Activated naive CD4-positive, alpha-beta T cell treated with anti-CD3 and anti-CD28 coated beads, Interleukin-2, amount 10 ng/mL, durations not matched to agents 5 hours and 36 hours (primary cell): ENCODE measurements around the gene DCDC2B. TPM values are rescaled to one million over a fixed set of nuclear protein-coding genes. Genes with fewer than 3 reads are reported as not detected.

Experiments
- total RNA-seq, 2 experiments: library from RNA; stranded (reverse); gene quantifications; one replicate each; pipeline ENCODE4 v1.2.3, GENCODE V29; 2021

DCDC2B gene
- under 1 TPM; 0.10 to 0.14 TPM for total RNA-seq

DNA sequence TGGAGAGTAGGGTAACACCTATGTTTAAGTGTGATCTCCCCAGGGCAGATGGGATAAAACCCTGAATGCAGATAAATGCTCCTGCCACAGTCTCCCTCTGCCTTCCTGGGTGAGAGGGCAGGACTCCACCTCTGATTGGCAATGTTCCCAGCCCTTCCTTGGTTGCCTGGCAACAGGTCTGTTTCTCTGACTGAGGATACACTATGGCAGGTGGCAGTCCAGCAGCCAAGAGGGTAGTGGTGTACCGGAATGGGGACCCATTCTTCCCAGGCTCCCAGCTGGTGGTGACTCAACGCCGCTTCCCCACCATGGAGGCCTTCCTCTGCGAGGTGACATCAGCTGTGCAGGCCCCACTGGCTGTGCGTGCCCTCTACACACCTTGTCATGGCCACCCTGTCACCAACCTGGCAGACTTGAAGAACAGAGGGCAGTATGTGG is at the start of gene DCDC2B:
DCDC2B (plus strand) TSS at position 199 of the 438 bp plus-strand sequence; CDS start at position 204, 5 bp downstream.

DNA sequence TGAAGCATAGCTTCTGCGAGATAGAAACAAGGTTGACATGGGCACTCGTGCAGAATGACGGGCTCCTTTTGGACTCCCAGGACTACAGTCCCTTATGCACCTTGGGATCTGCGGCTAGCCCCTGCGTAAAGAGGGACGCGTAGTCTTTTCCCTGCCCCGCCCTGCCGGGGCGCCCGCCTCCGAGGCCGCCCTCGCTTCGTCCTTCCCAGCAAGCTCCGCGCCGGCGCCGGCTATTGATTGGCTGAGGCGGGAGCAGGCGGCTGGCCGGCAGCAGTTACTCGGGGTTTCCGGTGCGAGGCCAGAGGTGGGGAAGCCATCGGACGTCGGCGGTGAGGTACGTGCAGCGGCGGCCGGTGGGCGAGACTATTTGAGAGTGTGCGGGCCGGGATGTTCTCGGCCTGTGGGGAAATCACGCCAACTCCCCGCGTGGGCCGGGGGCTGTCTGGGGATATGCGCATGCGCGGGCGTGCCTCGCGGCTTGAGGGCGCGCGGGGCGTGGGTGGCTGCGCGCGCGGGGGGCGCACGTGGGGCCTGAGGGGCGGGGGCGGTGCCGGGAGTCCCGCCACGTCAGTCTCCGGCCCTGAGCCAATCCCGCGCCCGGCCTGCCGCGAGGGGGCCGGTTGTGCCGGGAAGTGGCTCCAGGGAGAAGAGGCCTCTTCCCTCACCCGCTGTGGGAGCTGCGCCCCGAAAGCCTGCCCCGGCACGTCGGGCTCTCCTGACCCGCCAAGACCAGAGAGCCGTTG is 29.3 kb upstream of the DCDC2B start, which contains the start of gene TXLNA:
TXLNA (plus strand) TSS at position 233 of the 743 bp plus-strand sequence. CDS start 671 bp downstream, outside the sequence.

DNA sequence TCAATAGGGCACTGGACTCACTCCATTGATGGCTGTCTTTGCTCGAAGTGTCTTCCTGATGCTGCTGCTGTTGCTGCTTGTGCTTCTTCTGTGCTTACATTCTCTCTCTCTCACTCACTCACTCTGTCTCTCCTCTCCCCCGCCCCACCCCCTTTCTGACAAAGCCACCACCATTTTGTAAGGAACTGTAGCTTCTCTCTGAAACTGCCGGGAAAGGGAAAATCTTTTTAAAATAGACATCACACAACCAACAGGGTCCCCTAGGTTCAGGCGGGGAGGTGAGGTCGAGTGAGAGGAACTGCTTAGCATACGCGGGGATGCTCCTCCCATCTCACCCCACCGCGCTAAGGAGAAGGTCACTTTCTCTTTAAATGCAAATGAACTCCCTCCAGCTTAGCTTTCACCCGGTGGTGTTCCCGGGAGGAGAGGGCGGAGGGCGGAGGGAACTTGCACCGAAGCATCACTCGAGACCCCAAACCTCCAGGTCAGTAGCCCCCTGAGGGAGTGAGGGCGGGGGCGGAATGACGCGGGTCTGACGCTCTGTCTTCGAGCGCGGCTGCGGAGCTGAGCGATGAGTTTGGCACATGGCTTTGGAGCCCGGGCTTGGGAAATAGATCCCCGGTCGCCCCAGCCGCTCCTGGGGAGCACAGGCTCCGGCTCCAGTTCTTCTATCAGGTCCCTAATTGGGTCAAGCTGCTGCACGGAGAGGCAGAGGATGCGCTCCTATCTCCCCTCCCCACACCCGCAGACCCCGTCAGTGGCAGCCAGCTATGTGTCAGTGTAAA is 8.5 kb upstream of the DCDC2B start, which contains the start of gene CCDC28B:
CCDC28B (plus strand) TSS at position 370 of the 785 bp plus-strand sequence. CDS start 1,341 bp downstream, outside the sequence.

DNA sequence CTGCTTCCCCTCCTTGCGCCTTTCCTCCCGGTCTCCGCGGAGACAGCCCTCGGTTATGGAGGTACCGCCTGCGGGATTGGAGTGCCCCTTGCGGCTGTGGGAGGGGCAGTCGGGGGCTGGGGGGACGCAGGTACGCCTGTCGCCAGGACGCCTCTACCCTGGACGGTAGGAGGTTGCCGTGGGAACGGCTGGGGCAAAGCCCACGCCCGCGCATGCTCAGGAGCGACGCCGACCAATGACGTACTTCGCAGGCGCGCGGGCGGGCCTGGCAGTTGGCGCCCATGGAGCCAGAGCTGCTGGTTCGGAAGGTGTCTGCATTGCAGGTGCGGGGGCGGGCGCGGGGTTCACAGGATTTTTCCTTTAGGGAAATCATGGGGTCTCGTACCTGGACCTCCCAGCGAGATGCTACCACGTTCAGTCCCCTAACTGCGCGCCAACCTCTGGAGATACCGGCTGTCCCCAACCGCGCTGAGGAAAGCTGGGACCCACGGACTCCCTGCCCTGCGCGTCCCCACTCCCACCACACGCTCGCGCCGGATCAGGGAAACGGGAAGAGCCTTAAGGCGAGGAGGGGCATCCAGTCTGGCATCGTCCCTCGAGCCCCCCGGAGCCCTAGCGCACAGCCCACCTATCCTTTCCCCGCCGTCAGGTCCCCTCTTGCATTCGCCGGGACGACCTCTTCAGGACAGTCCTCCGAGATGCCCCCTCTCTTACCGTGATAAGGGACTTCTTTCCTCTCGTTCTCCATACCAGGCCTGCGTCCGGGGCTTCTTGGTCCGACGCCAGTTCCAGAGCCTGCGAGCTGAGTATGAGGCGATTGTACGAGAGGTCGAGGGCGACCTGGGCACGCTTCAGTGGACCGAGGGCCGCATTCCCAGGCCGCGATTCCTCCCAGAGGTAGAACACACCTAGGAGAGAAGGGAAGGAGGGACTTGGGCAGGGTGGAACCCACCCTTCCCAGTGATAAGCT is 3.2 kb upstream of the DCDC2B start, which contains the start of gene IQCC:
IQCC (plus strand) TSS at position 271 of the 970 bp plus-strand sequence; CDS start at position 282, 11 bp downstream.

DNA sequence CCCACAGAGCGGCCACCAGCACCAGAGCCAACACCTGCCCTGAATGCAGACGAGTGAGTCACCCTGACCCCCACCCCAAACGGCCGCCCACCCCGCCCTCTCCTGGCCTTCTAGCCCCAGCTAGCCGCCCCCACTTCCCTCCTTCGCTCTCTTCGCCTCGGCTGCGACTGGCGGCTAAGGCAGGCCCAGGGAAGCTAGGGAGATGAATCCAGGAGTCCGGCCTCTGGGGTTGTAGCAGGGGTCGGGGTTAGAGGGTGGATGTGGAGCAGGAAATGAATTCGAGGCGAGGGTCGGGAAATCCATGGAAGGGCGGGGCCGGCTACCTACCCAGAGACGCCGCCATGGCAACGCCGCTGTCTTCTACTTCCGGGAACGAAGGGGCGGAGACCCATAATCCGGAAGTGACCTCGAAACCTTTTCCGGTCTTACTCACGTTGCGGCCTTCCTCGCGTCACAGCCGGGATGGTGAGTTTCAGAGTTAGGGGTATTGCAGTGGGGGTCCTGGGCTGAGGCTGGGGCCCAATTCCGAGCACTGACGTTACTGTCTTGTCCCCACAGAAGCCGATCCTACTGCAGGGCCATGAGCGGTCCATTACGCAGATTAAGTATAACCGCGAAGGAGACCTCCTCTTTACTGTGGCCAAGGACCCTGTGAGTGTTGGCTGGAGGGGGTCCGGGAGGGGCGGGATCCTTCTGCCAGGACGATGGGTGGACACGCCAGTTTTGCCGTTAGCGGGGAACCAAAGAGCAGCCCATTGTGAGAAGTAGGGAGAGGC is 13.3 kb downstream of the DCDC2B start, which contains the start of the genes EIF3I and TMEM234:
EIF3I (plus strand) TSS at position 428 of the 776 bp plus-strand sequence; CDS start at position 463, 35 bp downstream.
TMEM234 (minus strand) TSS at position 374 of the 776 bp plus-strand sequence; CDS start at position 343, 31 bp downstream.

DNA sequence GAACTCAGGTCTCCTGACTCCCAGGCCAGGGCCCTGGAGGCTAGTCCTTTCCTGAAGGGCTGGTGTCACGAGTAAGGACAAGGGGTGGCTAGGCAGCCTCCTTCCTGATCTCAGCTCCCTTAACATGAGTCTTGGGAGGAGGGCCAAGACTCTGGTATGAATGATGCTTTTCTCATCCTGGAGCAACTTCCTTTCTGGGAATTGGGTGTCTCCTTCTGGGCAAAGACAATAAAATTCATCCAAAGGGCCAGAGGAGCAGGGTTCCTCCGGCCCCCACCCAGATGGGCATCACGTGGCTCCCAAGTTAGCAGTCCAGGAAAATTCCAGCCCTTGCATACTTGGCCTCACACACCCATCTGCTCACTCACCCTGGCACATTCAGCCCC is 38.0 kb downstream of the DCDC2B start, which contains the start of gene FAM167B:
FAM167B (plus strand) TSS at position 335 of the 386 bp plus-strand sequence. CDS start 200 bp downstream, outside the sequence.

DNA sequence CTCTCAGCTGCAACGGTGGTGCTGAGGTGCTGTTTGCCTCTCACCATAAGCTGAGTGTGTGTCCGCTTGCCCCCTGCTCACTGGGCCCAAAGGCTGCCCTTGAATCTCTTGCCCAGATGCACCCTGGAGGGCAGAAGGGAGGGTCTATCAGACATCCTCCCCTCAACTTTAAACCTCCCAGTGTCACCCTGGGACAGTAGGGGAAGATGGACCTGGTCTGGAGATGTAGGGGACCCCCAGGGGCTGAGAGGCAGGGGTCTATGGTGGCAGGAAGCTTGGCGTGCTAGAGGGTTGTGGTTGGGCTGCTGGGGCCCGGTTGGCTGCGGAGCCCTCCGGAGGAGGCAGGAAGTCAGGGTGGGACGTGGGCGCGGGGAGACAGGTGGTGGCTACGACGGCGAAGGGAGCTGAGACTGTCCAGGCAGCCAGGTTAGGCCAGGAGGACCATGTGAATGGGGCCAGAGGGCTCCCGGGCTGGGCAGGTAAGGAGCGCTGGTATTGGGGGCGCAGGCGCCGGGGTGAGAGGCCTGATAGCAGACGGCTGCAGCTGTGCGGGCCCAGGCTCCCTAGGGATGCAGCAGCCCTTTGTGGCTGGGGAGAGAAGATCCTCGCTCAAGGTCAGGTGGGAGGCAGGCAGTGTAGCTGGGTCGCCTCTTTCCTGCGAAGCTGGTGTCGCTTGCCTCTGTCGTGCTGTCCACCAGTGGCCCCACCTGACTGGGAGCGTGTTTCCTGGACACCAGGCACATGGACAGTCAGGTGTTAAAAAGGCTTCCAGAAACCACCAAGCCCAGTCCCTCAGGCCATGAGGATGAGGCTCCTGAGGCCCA is 42.2 kb downstream of the DCDC2B start, which contains the start of gene LCK:
LCK (plus strand) TSS at position 373 of the 824 bp plus-strand sequence. CDS start 23,065 bp downstream, outside the sequence.

Other genes starting within 250 kb of the DCDC2B start
- 100 to 1,000 TPM; 156 to 157 TPM for gene KHDRBS1, start 195.2 kb upstream of the DCDC2B start, total RNA-seq
- gene TMEM39B, start 136.2 kb upstream of the DCDC2B start, total RNA-seq, result 10 to 100 TPM; 27.8 to 29.3 TPM
- 10 to 100 TPM; 52.9 to 54.7 TPM for gene KPNA6, start 101.0 kb upstream of the DCDC2B start, total RNA-seq
- 10 to 100 TPM; 55.6 to 56.4 TPM for gene TXLNA, start 29.4 kb upstream of the DCDC2B start, total RNA-seq
- 10 to 100 TPM; 34.7 to 37.7 TPM for gene CCDC28B, start 8.5 kb upstream of the DCDC2B start, total RNA-seq
- gene IQCC, start 3.4 kb upstream of the DCDC2B start, total RNA-seq, result 1 to 10 TPM; 3.6 to 4.3 TPM
- gene TMEM234, start 13.3 kb downstream of the DCDC2B start, total RNA-seq, result 10 to 100 TPM; 16.8 to 17.9 TPM
- 100 to 1,000 TPM; 156 to 169 TPM for gene EIF3I, start 13.3 kb downstream of the DCDC2B start, total RNA-seq
- under 1 TPM; 0.58 to 0.67 TPM for gene FAM167B, start 38.1 kb downstream of the DCDC2B start, total RNA-seq
- gene LCK, start 42.2 kb downstream of the DCDC2B start, total RNA-seq, result 100 to 1,000 TPM; 441 to 449 TPM
- gene HDAC1, start 83.0 kb downstream of the DCDC2B start, total RNA-seq, result 100 to 1,000 TPM; 194 to 207 TPM
- 10 to 100 TPM; 58.5 to 59.6 TPM for gene MARCKSL1, start 127.1 kb downstream of the DCDC2B start, total RNA-seq
- 10 to 100 TPM; 11.4 to 13.5 TPM for gene FAM229A, start 153.4 kb downstream of the DCDC2B start, total RNA-seq
- 1 to 10 TPM; 1.1 to 1.5 TPM for gene TSSK3, start 153.4 kb downstream of the DCDC2B start, total RNA-seq
- 10 to 100 TPM; 50.2 to 50.7 TPM for gene BSDC1, start 185.4 kb downstream of the DCDC2B start, total RNA-seq